PC-9 (cell line): ENCODE results near the gene REG1A.

ENCODE experiments used
- EZH2 ChIP-seq: fragments of 200-600 bp; sonication (generic); IDR thresholded peaks from 2 replicates; pipeline ENCODE4 v1.8.0; 2017; ENCODE audit warnings: antibody characterized with exemption, low read depth
- TF ChIP-seq, protein P1 (sequence below): fragments of 200-600 bp; sonication (generic); conservative IDR thresholded peaks from 2 replicates; pipeline ENCODE4 v1.6.1; 2017; ENCODE audit warnings: mixed run types, antibody characterized with exemption, mild to moderate bottlenecking, moderate library complexity

DNA sequence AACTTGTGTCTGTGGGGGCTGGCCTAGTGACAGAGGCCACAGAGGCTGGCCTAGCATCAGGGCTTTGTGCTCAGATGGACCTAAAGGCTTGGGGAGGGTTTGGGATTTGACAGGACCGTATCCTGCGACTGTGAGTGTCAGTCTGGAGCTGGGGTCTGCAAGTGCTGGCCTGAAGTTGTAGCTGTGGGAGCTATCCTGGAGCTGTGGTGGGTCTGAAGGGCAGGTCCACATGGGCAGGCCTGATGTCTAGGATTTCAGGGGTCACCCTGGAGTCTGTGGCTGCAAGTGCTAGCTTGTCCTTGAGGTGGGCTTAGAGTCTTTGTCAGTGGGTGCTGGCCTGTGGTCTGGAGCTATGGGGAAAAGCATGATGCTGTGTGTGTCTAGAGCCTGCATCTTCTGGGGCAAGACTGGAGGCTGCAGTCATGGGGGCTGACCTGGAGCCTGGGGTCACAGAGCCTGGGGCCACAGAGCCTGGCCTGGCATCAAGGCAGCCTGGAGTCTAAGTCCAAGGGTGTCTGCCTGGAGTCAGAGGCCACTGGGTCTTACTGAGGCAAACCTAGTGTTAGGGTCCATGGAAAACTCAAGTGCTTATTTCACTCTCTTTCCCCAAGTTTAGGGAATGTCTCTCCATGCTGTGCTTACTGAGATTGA, 35.7 kb downstream of the REG1A start:
- TF ChIP-seq, protein P1, sequence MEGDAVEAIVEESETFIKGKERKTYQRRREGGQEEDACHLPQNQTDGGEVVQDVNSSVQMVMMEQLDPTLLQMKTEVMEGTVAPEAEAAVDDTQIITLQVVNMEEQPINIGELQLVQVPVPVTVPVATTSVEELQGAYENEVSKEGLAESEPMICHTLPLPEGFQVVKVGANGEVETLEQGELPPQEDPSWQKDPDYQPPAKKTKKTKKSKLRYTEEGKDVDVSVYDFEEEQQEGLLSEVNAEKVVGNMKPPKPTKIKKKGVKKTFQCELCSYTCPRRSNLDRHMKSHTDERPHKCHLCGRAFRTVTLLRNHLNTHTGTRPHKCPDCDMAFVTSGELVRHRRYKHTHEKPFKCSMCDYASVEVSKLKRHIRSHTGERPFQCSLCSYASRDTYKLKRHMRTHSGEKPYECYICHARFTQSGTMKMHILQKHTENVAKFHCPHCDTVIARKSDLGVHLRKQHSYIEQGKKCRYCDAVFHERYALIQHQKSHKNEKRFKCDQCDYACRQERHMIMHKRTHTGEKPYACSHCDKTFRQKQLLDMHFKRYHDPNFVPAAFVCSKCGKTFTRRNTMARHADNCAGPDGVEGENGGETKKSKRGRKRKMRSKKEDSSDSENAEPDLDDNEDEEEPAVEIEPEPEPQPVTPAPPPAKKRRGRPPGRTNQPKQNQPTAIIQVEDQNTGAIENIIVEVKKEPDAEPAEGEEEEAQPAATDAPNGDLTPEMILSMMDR = no peak
- no peak for TF ChIP-seq EZH2
